ENCODE results near the gene KRTAP5-3.

GRCh38 chr11:1562469-1563148, 45.7 kb downstream of the KRTAP5-3 start:
- TF ChIP-seq, protein P1, sequence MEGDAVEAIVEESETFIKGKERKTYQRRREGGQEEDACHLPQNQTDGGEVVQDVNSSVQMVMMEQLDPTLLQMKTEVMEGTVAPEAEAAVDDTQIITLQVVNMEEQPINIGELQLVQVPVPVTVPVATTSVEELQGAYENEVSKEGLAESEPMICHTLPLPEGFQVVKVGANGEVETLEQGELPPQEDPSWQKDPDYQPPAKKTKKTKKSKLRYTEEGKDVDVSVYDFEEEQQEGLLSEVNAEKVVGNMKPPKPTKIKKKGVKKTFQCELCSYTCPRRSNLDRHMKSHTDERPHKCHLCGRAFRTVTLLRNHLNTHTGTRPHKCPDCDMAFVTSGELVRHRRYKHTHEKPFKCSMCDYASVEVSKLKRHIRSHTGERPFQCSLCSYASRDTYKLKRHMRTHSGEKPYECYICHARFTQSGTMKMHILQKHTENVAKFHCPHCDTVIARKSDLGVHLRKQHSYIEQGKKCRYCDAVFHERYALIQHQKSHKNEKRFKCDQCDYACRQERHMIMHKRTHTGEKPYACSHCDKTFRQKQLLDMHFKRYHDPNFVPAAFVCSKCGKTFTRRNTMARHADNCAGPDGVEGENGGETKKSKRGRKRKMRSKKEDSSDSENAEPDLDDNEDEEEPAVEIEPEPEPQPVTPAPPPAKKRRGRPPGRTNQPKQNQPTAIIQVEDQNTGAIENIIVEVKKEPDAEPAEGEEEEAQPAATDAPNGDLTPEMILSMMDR (IDR thresholded peaks at IDR 0.05; ENCODE audit: poor library complexity): no peak
- TF ChIP-seq EZH2 (IDR thresholded peaks at IDR 0.05; ENCODE audit: borderline replicate concordance): no peak

All from hepatocyte (in vitro differentiated cells).